Type B pancreatic cell (in vitro differentiated cells): ENCODE measurements around the gene ROR2. TPM values are rescaled to one million over a fixed set of nuclear protein-coding genes. Genes with fewer than 3 reads are reported as not detected.

Source experiments
- DNase-seq: peaks from one replicate; pipeline ENCODE4 v3.0.0; 2021; ENCODE audit warnings: mixed read lengths; ENCODE audit not compliant: unreplicated experiment; ENCODE audit errors: extremely low spot score
- H3K27ac Mint-ChIP-seq: 2 replicates; pipeline ENCODE4 v1.8.0; 2021; ENCODE audit warnings: mild to moderate bottlenecking, mixed read lengths
- H3K27me3 Mint-ChIP-seq: 2 replicates; pipeline ENCODE4 v1.8.0; 2021; ENCODE audit warnings: mixed read lengths
- H3K36me3 Mint-ChIP-seq: 2 replicates; pipeline ENCODE4 v1.8.0; 2021; ENCODE audit warnings: mixed read lengths
- H3K4me1 Mint-ChIP-seq: one replicate; pipeline ENCODE4 v1.8.0; 2021; ENCODE audit warnings: mixed read lengths; ENCODE audit not compliant: unreplicated experiment
- H3K4me3 Mint-ChIP-seq: 2 replicates; pipeline ENCODE4 v1.8.0; 2021; ENCODE audit warnings: mild to moderate bottlenecking, mixed read lengths
- H3K9me3 Mint-ChIP-seq: 2 replicates; pipeline ENCODE4 v1.8.0; 2021; ENCODE audit warnings: mixed read lengths
- total RNA-seq: library from RNA; stranded (reverse); gene quantifications from 2 replicates; pipeline ENCODE4 v1.2.1, GENCODE V29; 2021; ENCODE audit warnings: low replicate concordance
- TF ChIP-seq, protein P1 (sequence below): fragments of 200-600 bp; sonication (generic); conservative IDR thresholded peaks from 2 replicates; pipeline ENCODE4 v1.5.0; 2021; ENCODE audit warnings: antibody characterized with exemption, mild to moderate bottlenecking

The ROR2 gene
- total RNA-seq, 1 donor from 2014 or later: 48.9 TPM

DNA sequence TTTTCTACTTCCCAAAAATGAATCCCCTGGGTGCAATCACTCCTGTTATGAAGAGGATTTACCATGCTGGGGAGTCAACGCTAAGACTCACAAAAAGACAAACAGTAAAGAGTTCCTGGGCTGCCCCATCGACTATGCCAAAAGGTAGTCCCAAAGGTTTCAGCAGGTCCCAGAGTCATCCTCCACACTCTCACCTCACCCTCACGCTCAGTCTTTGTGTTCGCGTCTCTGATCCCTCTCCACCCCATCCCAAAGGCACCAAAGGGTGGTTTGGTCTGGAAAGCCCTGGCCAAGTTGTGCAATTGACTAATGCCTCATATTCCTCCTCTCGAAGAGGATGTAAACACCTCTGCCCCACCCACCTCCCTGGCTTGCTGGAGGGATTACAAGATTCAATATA lies 286.2 kb downstream of the ROR2 start:
- DNase-seq: no peak
- Mint-ChIP-seq H3K27ac (no peak overlapping the region), H3K4me3 (no peak overlapping the region), H3K9me3 (peaks cover 6% of the 10 kb centered on the region), H3K27me3 (peaks cover 5% of the 10 kb centered on the region), H3K4me1 (peaks cover 6% of the 10 kb centered on the region), H3K36me3 (no peaks in the 10 kb centered on the region)
- TF ChIP-seq, protein P1, sequence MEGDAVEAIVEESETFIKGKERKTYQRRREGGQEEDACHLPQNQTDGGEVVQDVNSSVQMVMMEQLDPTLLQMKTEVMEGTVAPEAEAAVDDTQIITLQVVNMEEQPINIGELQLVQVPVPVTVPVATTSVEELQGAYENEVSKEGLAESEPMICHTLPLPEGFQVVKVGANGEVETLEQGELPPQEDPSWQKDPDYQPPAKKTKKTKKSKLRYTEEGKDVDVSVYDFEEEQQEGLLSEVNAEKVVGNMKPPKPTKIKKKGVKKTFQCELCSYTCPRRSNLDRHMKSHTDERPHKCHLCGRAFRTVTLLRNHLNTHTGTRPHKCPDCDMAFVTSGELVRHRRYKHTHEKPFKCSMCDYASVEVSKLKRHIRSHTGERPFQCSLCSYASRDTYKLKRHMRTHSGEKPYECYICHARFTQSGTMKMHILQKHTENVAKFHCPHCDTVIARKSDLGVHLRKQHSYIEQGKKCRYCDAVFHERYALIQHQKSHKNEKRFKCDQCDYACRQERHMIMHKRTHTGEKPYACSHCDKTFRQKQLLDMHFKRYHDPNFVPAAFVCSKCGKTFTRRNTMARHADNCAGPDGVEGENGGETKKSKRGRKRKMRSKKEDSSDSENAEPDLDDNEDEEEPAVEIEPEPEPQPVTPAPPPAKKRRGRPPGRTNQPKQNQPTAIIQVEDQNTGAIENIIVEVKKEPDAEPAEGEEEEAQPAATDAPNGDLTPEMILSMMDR: no peak

DNA sequence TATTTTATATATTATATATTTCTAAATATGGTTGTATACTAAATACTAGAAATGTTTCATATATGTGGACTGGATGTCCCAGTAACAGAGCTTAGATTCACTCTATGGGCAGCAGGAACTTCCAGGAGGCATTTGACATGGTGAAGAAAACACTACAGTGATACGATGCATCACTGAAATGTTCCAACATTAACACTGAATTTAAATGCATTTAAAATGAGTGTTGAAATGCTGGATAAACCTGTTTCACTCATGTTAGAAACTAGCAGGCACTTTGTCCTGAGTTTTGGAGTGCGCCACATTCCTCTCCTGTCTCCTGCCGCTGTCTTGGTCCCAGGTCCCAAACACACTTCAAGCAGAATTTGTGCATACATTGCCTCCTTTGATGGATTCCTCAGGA lies 288.6 kb downstream of the ROR2 start:
- Mint-ChIP-seq H3K27ac (no peak overlapping the region), H3K9me3 (peaks cover 6% of the 10 kb centered on the region), H3K4me3 (no peak overlapping the region), H3K27me3 (peaks cover 5% of the 10 kb centered on the region), H3K36me3 (no peaks in the 10 kb centered on the region), H3K4me1 (peaks cover 6% of the 10 kb centered on the region)
- no peak for DNase-seq
- TF ChIP-seq, protein P1: no peak

DNA sequence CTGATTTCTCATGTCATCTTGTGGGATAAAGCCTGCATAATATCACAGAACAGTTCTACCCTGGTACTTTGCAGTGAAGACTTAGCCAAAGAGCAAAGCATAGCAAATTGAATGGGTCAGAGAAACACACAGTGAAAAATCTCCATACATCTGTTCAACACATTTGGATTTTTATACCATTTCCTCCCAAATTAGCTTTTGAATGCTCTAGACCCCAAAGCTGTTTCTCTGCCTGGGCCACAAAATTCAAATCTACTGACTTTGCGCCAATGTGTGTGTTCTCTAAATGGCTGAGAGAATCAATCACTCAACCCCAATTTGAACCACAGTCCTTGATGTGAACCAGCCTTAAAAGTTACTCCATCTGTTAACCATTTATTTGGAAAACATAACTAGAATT lies 289.5 kb downstream of the ROR2 start:
- Mint-ChIP-seq H3K4me1 (peaks cover 6% of the 10 kb centered on the region), H3K36me3 (no peaks in the 10 kb centered on the region), H3K27ac (no peak overlapping the region), H3K9me3 (peaks cover 6% of the 10 kb centered on the region), H3K4me3 (no peak overlapping the region), H3K27me3 (peaks cover 5% of the 10 kb centered on the region)
- no peak for DNase-seq
- TF ChIP-seq, protein P1: no peak

DNA sequence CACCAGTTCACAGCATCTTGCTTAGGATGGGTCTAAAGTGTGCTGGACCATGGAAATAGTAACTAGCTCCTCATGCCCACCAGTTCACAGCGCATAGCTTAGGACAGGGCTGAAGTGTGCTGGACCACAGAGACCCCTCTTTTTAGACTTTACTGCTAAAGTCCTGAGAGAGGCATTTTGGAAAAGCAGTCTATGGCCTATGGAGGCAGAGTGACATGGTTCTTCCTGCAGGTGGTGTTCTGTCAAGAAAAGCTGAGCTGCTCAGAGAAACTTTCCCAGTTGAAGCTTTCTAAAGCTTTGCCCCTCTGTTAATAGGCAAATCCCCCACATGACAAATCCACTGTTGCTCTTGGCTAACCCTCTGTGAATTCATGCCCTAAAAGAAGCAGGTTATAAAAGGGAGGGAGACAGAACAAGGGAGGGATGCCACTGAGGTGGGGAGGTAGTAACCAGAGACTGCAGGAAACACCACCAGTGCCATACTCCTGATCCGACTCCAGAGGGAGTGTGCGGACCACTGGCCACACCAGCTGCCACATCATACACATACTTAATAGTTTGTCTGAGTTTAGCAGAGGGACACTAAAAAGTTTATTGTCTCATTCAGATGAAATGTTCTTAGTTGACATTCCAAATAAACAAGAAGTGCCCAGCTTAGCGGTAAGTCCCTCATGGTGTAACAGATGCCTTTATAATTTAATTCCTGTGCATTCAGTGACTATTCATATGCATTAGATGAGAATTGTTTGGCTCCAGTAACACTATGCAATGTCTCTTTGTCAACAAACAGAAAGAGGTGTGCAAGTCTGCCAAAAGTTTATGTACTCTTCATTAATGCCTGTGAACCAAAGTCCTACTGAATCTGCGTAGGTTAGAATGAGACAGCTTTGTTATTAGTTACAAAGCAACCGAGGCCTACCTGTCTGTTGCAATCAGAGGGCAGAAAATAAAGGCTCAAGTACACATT lies 290.2 kb downstream of the ROR2 start:
- no peak for DNase-seq
- H3K27ac Mint-ChIP-seq: no peak overlapping the region
- no peaks in the 10 kb centered on the region for H3K36me3 Mint-ChIP-seq
- no peak overlapping the region for H3K4me3 Mint-ChIP-seq
- peaks cover 6% of the 10 kb centered on the region for H3K9me3 Mint-ChIP-seq
- TF ChIP-seq, protein P1: peak; percentile 76
- peaks cover 6% of the 10 kb centered on the region for H3K4me1 Mint-ChIP-seq
- peaks cover 5% of the 10 kb centered on the region for H3K27me3 Mint-ChIP-seq

DNA sequence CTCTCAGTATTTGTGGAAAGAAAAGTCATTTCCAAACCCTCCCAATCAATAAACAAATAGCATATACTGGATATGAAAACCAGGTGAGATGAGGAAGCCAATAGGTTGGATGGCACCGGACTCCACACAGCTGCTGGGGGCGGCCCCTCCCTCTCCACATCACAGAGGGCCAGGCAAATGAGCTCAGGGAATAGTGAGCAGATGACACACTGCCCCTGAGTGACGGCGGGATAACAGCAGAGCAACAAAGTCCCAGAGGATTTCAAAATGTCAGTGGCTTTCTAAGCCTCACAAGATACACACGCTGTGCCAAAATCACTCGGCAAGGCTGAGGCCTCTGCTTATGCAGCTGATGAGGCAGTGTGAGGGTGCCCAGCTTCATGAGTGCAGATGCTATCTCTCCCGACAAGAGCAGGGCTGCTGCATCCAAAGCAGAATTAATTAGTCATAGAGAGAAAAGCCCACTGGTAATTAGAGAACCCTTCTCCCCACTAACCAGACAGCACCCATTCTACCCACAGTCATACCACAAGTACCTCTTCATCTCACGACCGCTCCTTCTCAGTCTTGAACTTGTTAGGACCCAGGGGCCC lies 291.4 kb downstream of the ROR2 start:
- no peaks in the 10 kb centered on the region for H3K36me3 Mint-ChIP-seq
- H3K9me3 Mint-ChIP-seq: peaks cover 6% of the 10 kb centered on the region
- no peak overlapping the region for H3K27ac Mint-ChIP-seq
- TF ChIP-seq, protein P1: no peak
- H3K4me3 Mint-ChIP-seq: no peak overlapping the region
- DNase-seq: no peak
- peaks cover 6% of the 10 kb centered on the region for H3K4me1 Mint-ChIP-seq
- H3K27me3 Mint-ChIP-seq: peaks cover 5% of the 10 kb centered on the region
